GM12891 (cell line): ENCODE data around the gene LRRC8B.

ENCODE experiments used
- POLR2A ChIP-seq: IDR thresholded peaks from 2 replicates; pipeline ENCODE4 v1.6.1; 2011; ENCODE audit warnings: low read depth, low read length, control low read depth
- TAF1 ChIP-seq: IDR thresholded peaks from 2 replicates; pipeline ENCODE4 v1.6.1; 2011; ENCODE audit warnings: low read depth, low read length, control low read depth

GRCh38 chr1:89609781-89610456 is 85.3 kb downstream of the LRRC8B start:
- TF ChIP-seq POLR2A, result no peak
- TF ChIP-seq TAF1, result no peak
